ENCODE data around the gene LIME1. TPM values are rescaled to one million over a fixed set of nuclear protein-coding genes. Genes with fewer than 3 reads are reported as not detected.
A peak's percentile ranks its signal among the peaks of the same experiment; 100 is the strongest.

LIME1 gene
- total RNA-seq, 2 donors from 2014 or later = 4.9 to 14.0 TPM

DNA sequence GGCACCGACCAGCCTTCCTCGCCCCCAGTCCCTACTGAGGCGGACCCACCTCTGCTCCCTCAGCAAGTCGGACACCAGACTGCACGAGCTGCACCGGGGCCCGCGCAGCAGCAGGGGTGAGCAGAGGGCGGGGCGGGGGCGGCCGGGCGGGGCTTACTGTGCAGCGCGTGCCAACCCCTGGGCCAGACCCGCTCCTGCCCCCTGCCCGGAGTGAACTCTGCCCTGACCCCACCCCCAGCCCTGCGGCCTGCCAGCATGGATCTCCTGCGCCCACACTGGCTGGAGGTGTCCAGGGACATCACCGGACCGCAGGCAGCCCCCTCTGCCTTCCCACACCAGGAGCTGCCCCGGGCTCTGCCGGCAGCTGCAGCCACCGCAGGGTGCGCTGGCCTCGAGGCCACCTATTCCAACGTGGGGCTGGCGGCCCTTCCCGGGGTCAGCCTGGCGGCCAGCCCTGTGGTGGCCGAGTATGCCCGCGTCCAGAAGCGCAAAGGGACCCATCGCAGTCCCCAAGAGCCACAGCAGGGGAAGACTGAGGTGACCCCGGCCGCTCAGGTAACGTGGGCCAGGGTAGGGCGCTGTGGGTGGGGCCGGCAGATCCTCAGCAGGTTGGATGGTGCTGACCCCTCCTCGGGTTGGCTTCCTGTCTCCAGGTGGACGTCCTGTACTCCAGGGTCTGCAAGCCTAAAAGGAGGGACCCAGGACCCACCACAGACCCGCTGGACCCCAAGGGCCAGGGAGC lies 1.7 kb downstream of the LIME1 start:
- DNase-seq = peak in 1 of 4 donors; percentile 40
- intact Hi-C loops (cut with DNase I) = loop anchor here (5.0 to 10.0 kb wide), 2 partner anchors 36 to 83 kb away; partner anchors contain the start of genes RTEL1 and STMN3
- no peak for TF ChIP-seq CTCF (IDR thresholded peaks at IDR 0.05)
- TF ChIP-seq POLR2A (IDR thresholded peaks at IDR 0.05) = no peak
- H3K27ac ChIP-seq = peak overlapping the region in 3 of 4 donors; percentile 82 to 94 (median 89)
- H3K4me3 ChIP-seq = no peak overlapping the region
- ATAC-seq = no peak
- peaks cover 43% of the 10 kb centered on the region for H3K4me1 ChIP-seq
- no peaks in the 10 kb centered on the region for H3K9me3 ChIP-seq
- H3K36me3 ChIP-seq (replicated peaks in 1 of 2; ENCODE audit: insufficient read depth in 1 of 2, low read depth in 2 of 2) = peaks cover 0 to 9% of the 10 kb centered on the region in 2 donors
- H3K27me3 ChIP-seq = no peaks in the 10 kb centered on the region
- WGBS, 2 donors = 16% methylated on average over 34 of the region's 43 CpGs; no CpG with 5 or more reads in 1 of the 2 donors

DNA sequence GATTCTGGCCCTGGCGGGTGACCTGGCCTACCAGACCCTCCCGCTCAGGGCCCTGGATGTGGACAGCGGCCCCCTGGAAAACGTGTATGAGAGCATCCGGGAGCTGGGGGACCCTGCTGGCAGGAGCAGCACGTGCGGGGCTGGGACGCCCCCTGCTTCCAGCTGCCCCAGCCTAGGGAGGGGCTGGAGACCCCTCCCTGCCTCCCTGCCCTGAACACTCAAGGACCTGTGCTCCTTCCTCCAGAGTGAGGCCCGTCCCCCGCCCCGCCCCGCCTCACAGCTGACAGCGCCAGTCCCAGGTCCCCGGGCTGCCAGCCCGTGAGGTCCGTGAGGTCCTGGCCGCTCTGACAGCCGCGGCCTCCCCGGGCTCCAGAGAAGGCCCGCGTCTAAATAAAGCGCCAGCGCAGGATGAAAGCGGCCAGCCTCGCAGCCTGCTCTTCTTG lies 2.2 kb downstream of the LIME1 start:
- no peak overlapping the region for H3K4me3 ChIP-seq
- ATAC-seq (peak; percentile 44), DNase-seq (peak; percentile 80 to 86 (median 84))
- TF ChIP-seq POLR2A (IDR thresholded peaks at IDR 0.05) (peak in 1 of 3 donors; percentile 21), CTCF (IDR thresholded peaks at IDR 0.05) (no peak)
- H3K27ac ChIP-seq = peak overlapping the region; percentile 82 to 94 (median 87)
- 12% methylated on average over 25 of the region's 26 CpGs; no CpG with 5 or more reads in 1 of the 2 donors for WGBS, 2 donors
- H3K27me3 ChIP-seq = no peaks in the 10 kb centered on the region
- H3K9me3 ChIP-seq = no peaks in the 10 kb centered on the region
- intact Hi-C loops (cut with DNase I) = loop anchor here (5.0 to 10.0 kb wide), 2 partner anchors 36 to 84 kb away; partner anchors contain the start of genes RTEL1 and STMN3
- H3K36me3 ChIP-seq (replicated peaks in 1 of 2; ENCODE audit: insufficient read depth in 1 of 2, low read depth in 2 of 2) = peaks cover 0 to 6% of the 10 kb centered on the region in 2 donors
- peaks cover 43% of the 10 kb centered on the region for H3K4me1 ChIP-seq

DNA sequence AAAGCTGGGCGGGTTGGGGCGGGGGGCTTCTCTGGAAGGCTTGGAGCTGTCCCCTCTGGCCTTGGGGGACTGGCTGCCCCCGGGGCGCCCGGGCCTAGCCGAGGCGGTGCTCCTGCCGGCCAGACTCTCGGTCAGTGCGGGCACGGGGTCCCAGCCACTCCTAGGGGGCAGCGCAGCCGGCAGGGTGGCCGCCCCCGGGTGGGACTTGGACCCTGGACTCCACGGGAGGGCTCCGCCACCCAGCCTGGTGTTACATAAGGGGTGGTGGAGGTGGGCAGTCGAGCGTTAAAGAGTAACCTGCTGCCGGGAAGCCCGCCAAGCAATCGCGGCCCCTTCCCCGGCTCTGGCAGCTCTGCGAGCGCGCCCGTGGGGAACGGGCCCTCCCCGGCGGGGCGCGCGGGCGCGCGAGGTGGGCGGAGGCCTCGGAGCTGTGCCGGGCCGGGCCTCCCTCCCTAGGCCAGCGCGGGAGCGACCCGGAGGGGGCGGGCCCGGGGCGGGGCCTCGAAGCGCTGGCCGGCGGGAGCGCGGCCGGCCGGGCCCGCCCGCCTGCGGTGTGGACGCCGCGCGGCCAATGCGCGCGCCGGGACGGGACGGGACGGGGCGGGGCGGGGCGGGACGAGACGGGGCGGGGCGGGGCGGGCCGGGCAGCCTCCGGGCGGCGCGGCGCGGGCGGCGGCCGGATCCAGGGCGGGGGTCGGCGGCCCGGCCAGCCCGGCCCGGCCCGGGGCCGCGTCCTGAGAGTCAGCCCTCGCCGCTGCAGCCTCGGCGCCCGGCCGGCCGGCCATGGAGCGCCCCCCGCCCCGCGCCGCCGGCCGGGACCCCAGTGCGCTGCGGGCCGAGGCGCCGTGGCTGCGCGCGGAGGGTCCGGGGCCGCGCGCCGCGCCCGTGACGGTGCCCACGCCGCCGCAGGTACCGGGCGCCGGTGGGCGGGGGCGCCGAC lies 2.9 kb downstream of the LIME1 start, which contains the start of gene SLC2A4RG:
SLC2A4RG (plus strand) TSS at position 647 of the 940 bp plus-strand sequence; CDS start at position 784, 137 bp downstream.
- H3K36me3 ChIP-seq (replicated peaks in 1 of 2; ENCODE audit: insufficient read depth in 1 of 2, low read depth in 2 of 2) = peaks cover 0 to 2% of the 10 kb centered on the region in 2 donors
- no peaks in the 10 kb centered on the region for H3K27me3 ChIP-seq
- TF ChIP-seq CTCF (IDR thresholded peaks at IDR 0.05) (no peak), POLR2A (IDR thresholded peaks at IDR 0.05) (peak in 2 of 3 donors; percentile 14 to 15)
- no peaks in the 10 kb centered on the region for H3K9me3 ChIP-seq
- H3K4me3 ChIP-seq = peak within 1 kb of the TSS; percentile 14 to 27
- ATAC-seq (peak; percentile 77), DNase-seq (peak; percentile 78 to 87 (median 82))
- peaks cover 43% of the 10 kb centered on the region for H3K4me1 ChIP-seq
- peak within 1 kb of the TSS; percentile 85 to 96 (median 89) for H3K27ac ChIP-seq
- intact Hi-C loops (cut with DNase I) = loop anchor here (5.0 to 10.0 kb wide), 2 partner anchors 37 to 85 kb away; partner anchors contain the start of genes RTEL1 and STMN3
- 0 to 1% methylated on average over 4 to 48 of the region's 136 CpGs for WGBS, 2 donors

GRCh38 chr20:63740070-63740626 lies 3.7 kb downstream of the LIME1 start:
- ATAC-seq (peak; percentile 13), DNase-seq (peak in 3 of 4 donors; percentile 33 to 50 (median 49))
- intact Hi-C loops (cut with DNase I) = no loop called here
- H3K36me3 ChIP-seq (replicated peaks in 1 of 2; ENCODE audit: insufficient read depth in 1 of 2, low read depth in 2 of 2) = peaks cover 0 to 2% of the 10 kb centered on the region in 2 donors
- peak overlapping the region; percentile 85 to 96 (median 89) for H3K27ac ChIP-seq
- 0% methylated on average over 37 of the region's 80 CpGs; no CpG with 5 or more reads in 1 of the 2 donors for WGBS, 2 donors
- H3K4me3 ChIP-seq = peak overlapping the region; percentile 14 to 27
- TF ChIP-seq CTCF (IDR thresholded peaks at IDR 0.05) = no peak
- no peak for TF ChIP-seq POLR2A (IDR thresholded peaks at IDR 0.05)
- H3K4me1 ChIP-seq = peaks cover 43% of the 10 kb centered on the region
- H3K9me3 ChIP-seq = no peaks in the 10 kb centered on the region
- H3K27me3 ChIP-seq = no peaks in the 10 kb centered on the region
